A549 (cell line): ENCODE data around the gene GRIK2. TPM values are rescaled to one million over a fixed set of nuclear protein-coding genes. Genes with fewer than 3 reads are reported as not detected.

ENCODE experiments used
- ATAC-seq, 2 experiments: fragments of 200-7000 bp in 1 of 2; fragments of >200 bp in 1 of 2; cut with Nextera tagmentation in 1 of 2; cut with Tn5 transposase in 1 of 2; 3 replicates each; pipeline versions ENCODE4 v1.8.0 to v1.9.1; 2018 to 2020; ENCODE audit warnings: mild to moderate bottlenecking in 1 of 2, moderate library complexity in 1 of 2
- CTCF ChIA-PET: fragments of 300-600 bp; sonication (Branson Sonifier 250); formaldehyde crosslinking; extraction: SDS; loops from one replicate; lab custom pipeline; 2021; ENCODE audit warnings: antibody characterized with exemption, inconsistent platforms; lab: Yijun Ruan, JAX
- POLR2A ChIA-PET: fragments of 350-600 bp; formaldehyde crosslinking; extraction: SDS; loops from one replicate; lab custom pipeline; 2021; ENCODE audit warnings: antibody characterized with exemption, inconsistent platforms; lab: Yijun Ruan, JAX
- DNase-seq, 2 experiments: peaks; one replicate each; pipeline versions ENCODE4 v3.0.0 to v3.0.0-alpha.2; 2011 to 2016; ENCODE audit warnings: low read depth in 1 of 2, low spot score in 1 of 2
- FAIRE-seq: peaks from 2 replicates; lab custom pipeline; 2011; peaks lifted over from hg19 to GRCh38; lab: Jason Lieb, UNC
- H3K27ac ChIP-seq, 2 experiments: fragments of >200 bp; sonication (Bioruptor Twin); formaldehyde crosslinking; 3 replicates each; pipeline ENCODE4 v1.5.1; 2016 to 2017
- H3K4me1 ChIP-seq: fragments of >200 bp; sonication (Bioruptor Twin); formaldehyde crosslinking; 3 replicates; pipeline ENCODE4 v1.6.1; 2016
- H3K4me2 ChIP-seq: fragments of >200 bp; sonication (Bioruptor Twin); formaldehyde crosslinking; 3 replicates; pipeline ENCODE4 v1.6.1; 2016
- H3K4me3 ChIP-seq: fragments of >200 bp; sonication (Bioruptor Twin); formaldehyde crosslinking; 3 replicates; pipeline ENCODE4 v1.5.1; 2016
- H3K9me3 ChIP-seq: fragments of >200 bp; sonication (Bioruptor Twin); formaldehyde crosslinking; 3 replicates; pipeline ENCODE4 v1.6.1; 2016
- BHLHE40 ChIP-seq: IDR thresholded peaks from 2 replicates; pipeline ENCODE4 v1.6.1; 2012; ENCODE audit warnings: low read depth, low read length, inconsistent platforms
- CHD2 ChIP-seq: fragments of 150-350 bp; IDR thresholded peaks from 2 replicates; pipeline ENCODE4 v1.6.1; 2014; ENCODE audit warnings: low read length; ENCODE audit not compliant: partially characterized antibody
- FOSL2 ChIP-seq, 2 experiments: fragments of 450-650 bp in 1 of 2; fragments of >200 bp in 1 of 2; sonication (Bioruptor Twin) in 1 of 2; formaldehyde crosslinking; IDR thresholded peaks; 2 replicates each; pipeline versions ENCODE4 v1.5.0 to v1.6.1; 2016 to 2020; ENCODE audit warnings: mild to moderate bottlenecking in 1 of 2, moderate library complexity in 1 of 2
- HDAC2 ChIP-seq: fragments of 200-600 bp; sonication (generic); IDR thresholded peaks from 2 replicates; pipeline ENCODE4 v1.6.1; 2016
- HOXA7 ChIP-seq: fragments of 250-450 bp; sonication (Bioruptor Pico); IDR thresholded peaks from 2 replicates; pipeline ENCODE4 v1.5.0; 2020; ENCODE audit warnings: mild to moderate bottlenecking, moderate library complexity
- HOXB13 ChIP-seq: fragments of 250-450 bp; sonication (Bioruptor Pico); IDR thresholded peaks from 2 replicates; pipeline ENCODE4 v1.5.0; 2020; ENCODE audit warnings: low read depth, mild to moderate bottlenecking, moderate library complexity
- JUN ChIP-seq, 2 experiments: fragments of >200 bp; sonication (Bioruptor Twin); formaldehyde crosslinking; IDR thresholded peaks; 2 replicates in 1 of 2; 3 replicates in 1 of 2; pipeline ENCODE4 v1.6.1; 2016 to 2017
- KDM1A ChIP-seq: fragments of 200-600 bp; sonication (generic); IDR thresholded peaks from 2 replicates; pipeline ENCODE4 v1.6.1; 2016; ENCODE audit warnings: low read depth, mild to moderate bottlenecking
- KDM5A ChIP-seq: fragments of 200-600 bp; sonication (generic); IDR thresholded peaks from 2 replicates; pipeline ENCODE4 v1.6.1; 2016; ENCODE audit warnings: antibody characterized with exemption, mild to moderate bottlenecking
- MYC ChIP-seq: IDR thresholded peaks from 2 replicates; pipeline ENCODE4 v1.6.1; 2012; ENCODE audit warnings: mild to moderate bottlenecking, inconsistent platforms, low read length, improper control_type of control experiment, borderline replicate concordance
- NFE2L2 ChIP-seq: fragments of 150-350 bp; conservative IDR thresholded peaks from 2 replicates; pipeline ENCODE4 v1.6.1; 2014; ENCODE audit warnings: low read length
- NPAS2 ChIP-seq: fragments of 250-450 bp; sonication (Bioruptor Pico); IDR thresholded peaks from 2 replicates; pipeline ENCODE4 v1.8.0; 2022; ENCODE audit warnings: mild to moderate bottlenecking, moderate library complexity, borderline replicate concordance
- POLR2AphosphoS2 ChIP-seq: conservative IDR thresholded peaks from 2 replicates; pipeline ENCODE4 v1.6.1; 2012; ENCODE audit warnings: low read length, improper control_type of control experiment, inconsistent platforms
- RAD21 ChIP-seq, 2 experiments: fragments of >200 bp in 1 of 2; sonication (Bioruptor Twin) in 1 of 2; formaldehyde crosslinking in 1 of 2; IDR thresholded peaks in 1 of 2; conservative IDR thresholded peaks in 1 of 2; 2 replicates in 1 of 2; 3 replicates in 1 of 2; pipeline ENCODE4 v1.6.1; 2012 to 2018; ENCODE audit warnings: inconsistent platforms in 1 of 2
- RCOR1 ChIP-seq: fragments of 150-350 bp; IDR thresholded peaks from 2 replicates; pipeline ENCODE4 v1.6.1; 2014; ENCODE audit warnings: antibody characterized with exemption, low read length, low read depth
- RNF2 ChIP-seq: fragments of 200-600 bp; sonication (generic); IDR thresholded peaks from 2 replicates; pipeline ENCODE4 v1.6.1; 2016; ENCODE audit warnings: low read depth, mild to moderate bottlenecking, antibody characterized with exemption, moderate library complexity, borderline replicate concordance
- SMC3 ChIP-seq: fragments of >200 bp; sonication (Bioruptor Twin); formaldehyde crosslinking; IDR thresholded peaks from 3 replicates; pipeline ENCODE4 v1.6.1; 2018; ENCODE audit warnings: inconsistent platforms
- TFCP2L1 ChIP-seq: fragments of 250-450 bp; sonication (Bioruptor Pico); IDR thresholded peaks from 2 replicates; pipeline ENCODE4 v1.5.0; 2021; ENCODE audit warnings: mild to moderate bottlenecking
- ZC3H11A ChIP-seq: fragments of 450-650 bp; IDR thresholded peaks from 2 replicates; pipeline ENCODE4 v1.6.1; 2014; ENCODE audit warnings: antibody characterized with exemption, mild to moderate bottlenecking
- ZFP36 ChIP-seq: fragments of 450-650 bp; IDR thresholded peaks from 2 replicates; pipeline ENCODE4 v1.6.1; 2014; ENCODE audit warnings: borderline replicate concordance; ENCODE audit not compliant: partially characterized antibody
- WGBS: methylation state at CpG from one replicate; pipeline ENCODE4 v1.1.6; 2017; ENCODE audit errors: missing lambda C conversion rate; 5-methylcytosine and 5-hydroxymethylcytosine counted together
- polyA plus RNA-seq, 4 experiments: library from polyadenylated mRNA; depleted of rRNA in 3 of 4; stranded (reverse); fragments of >200 nt; fragmentation: RNase III in 1 of 4; extraction: RNeasy Plus Mini Kit Qiagen cat#74134 plus additional on column Dnase treatment in 1 of 4; gene quantifications; 2 replicates in 3 of 4; 3 replicates in 1 of 4; pipeline ENCODE4 v1.2.3, GENCODE V29; 2011 to 2017
- TF ChIP-seq, protein P1 (sequence below): IDR thresholded peaks from 2 replicates; pipeline ENCODE4 v1.6.1; 2012; ENCODE audit warnings: low read depth, borderline replicate concordance
- TF ChIP-seq, protein P2 (sequence below): fragments of >200 bp; sonication (Bioruptor Twin); formaldehyde crosslinking; IDR thresholded peaks from 3 replicates; pipeline ENCODE4 v1.6.1; 2016
- TF ChIP-seq, protein P3 (sequence below): IDR thresholded peaks from 2 replicates; pipeline ENCODE4 v1.6.1; 2012
- TF ChIP-seq, protein P4 (sequence below): fragments of 250-450 bp; sonication (Bioruptor Pico); IDR thresholded peaks from 2 replicates; pipeline ENCODE4 v1.5.0; 2021; ENCODE audit warnings: mild to moderate bottlenecking, moderate library complexity, borderline replicate concordance
- TF ChIP-seq, protein P5 (sequence below): fragments of 450-650 bp; IDR thresholded peaks from 2 replicates; pipeline ENCODE4 v1.6.1; 2014; ENCODE audit warnings: antibody characterized with exemption
- TF ChIP-seq, protein P6 (sequence below): fragments of 200-600 bp; sonication (generic); IDR thresholded peaks from 2 replicates; pipeline ENCODE4 v1.6.1; 2016; ENCODE audit warnings: antibody characterized with exemption, mild to moderate bottlenecking, moderate library complexity

GRIK2 gene
- polyA plus RNA-seq, 2 of the 4 experiments (the other 2 are of a cell fraction), result 0.56 to 0.65 TPM

DNA sequence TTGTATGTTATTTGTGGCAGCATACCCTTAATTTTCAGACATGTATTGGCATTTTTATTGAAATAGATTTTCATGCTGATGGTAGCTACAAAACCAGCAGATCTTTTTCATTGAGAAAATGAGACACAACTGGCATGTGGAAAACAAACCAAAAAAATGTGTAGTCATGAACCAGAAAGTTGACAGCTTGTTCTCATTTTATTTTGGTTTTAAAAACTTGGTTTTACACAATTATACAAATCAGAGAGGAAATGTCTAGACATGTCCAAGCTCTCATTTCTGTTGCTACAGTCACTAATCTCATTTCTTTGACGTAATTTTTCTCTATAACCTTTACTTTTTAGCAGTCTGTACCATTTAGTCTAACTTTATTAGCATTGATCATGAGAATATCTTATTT is 85.4 kb downstream of the GRIK2 start:
- POLR2A ChIA-PET, result interaction anchor here (0.6 kb wide), 1 partner anchor 1405 kb away, joined by 5 read pairs; no protein-coding TSS in a partner anchor
- Histone ChIP-seq H3K4me1 (no peaks in the 10 kb centered on the region), H3K9me3 (no peaks in the 10 kb centered on the region), H3K4me3 (no peak overlapping the region), H3K27ac (no peak overlapping the region), H3K4me2 (no peak overlapping the region)
- CTCF ChIA-PET, result no interaction called here
- DNase-seq (no peak), FAIRE-seq (no peak), ATAC-seq (no peak)
- no peak for TF ChIP-seq RCOR1
- no peak for TF ChIP-seq NFE2L2
- TF ChIP-seq RAD21 (conservative IDR thresholded peaks at IDR 0.05 in 1 of 2, IDR thresholded peaks at IDR 0.05 in 1 of 2), result no peak
- TF ChIP-seq, protein P1, sequence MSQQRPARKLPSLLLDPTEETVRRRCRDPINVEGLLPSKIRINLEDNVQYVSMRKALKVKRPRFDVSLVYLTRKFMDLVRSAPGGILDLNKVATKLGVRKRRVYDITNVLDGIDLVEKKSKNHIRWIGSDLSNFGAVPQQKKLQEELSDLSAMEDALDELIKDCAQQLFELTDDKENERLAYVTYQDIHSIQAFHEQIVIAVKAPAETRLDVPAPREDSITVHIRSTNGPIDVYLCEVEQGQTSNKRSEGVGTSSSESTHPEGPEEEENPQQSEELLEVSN, result no peak
- no peak for TF ChIP-seq RNF2
- TF ChIP-seq BHLHE40, result no peak
- WGBS, result 19% methylated on average over 1 of the region's 1 CpG

DNA sequence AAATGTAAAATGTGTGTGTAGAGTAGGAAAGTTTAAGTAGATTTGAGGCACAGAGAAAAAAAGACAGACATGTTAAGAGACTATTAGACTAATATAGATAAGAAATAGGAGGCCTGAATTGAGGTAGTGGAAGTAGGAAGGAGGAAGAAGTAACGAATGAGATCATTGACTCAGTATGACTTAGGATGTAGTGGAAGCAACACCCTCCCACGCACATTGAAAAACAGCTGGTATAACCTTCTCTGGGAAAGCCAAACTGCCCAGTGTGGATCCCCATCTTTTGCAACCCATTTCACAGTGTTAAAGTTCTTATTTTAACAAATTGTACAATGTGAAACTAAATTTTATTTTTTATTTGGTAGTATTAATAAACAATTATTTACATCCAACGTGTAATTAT is 89.1 kb downstream of the GRIK2 start:
- POLR2A ChIA-PET, result no interaction called here
- WGBS, result 37% methylated on average over 3 of the region's 3 CpGs
- no peak overlapping the region for H3K4me3 ChIP-seq
- FAIRE-seq (no peak), DNase-seq (no peak), ATAC-seq (no peak)
- H3K27ac ChIP-seq, result no peak overlapping the region
- CTCF ChIA-PET, result no interaction called here
- no peak overlapping the region for H3K4me2 ChIP-seq
- H3K9me3 ChIP-seq, result no peaks in the 10 kb centered on the region
- H3K4me1 ChIP-seq, result no peaks in the 10 kb centered on the region
- TF ChIP-seq MYC (no peak), ZC3H11A (no peak), KDM5A (no peak), JUN (IDR thresholded peaks at IDR 0.05) (no peak), NPAS2 (CRISPR knock-in tag) (no peak), CHD2 (no peak)

DNA sequence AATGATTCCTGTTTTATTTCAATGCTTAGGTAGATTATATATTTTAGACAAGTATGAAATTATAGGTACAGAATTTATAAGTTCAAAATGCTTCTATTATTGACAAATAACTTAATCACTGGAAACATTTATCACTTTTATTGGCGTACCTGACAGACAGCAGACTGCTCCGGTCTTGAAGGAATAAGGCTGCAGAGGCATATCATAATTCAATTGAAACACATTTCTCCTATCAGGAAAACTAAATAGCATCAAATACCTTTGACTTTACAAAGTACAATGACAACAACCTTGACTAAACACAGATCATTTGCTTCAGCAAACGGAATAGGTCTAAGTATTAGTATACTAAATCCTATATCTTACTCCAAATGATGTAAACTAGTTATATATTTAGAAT is 91.3 kb downstream of the GRIK2 start:
- ChIA-PET POLR2A (no interaction called here), CTCF (no interaction called here)
- Histone ChIP-seq H3K9me3 (no peaks in the 10 kb centered on the region), H3K4me3 (no peak overlapping the region), H3K4me1 (no peaks in the 10 kb centered on the region), H3K27ac (no peak overlapping the region), H3K4me2 (no peak overlapping the region)
- DNase-seq (no peak), FAIRE-seq (no peak), ATAC-seq (no peak)
- WGBS, result 42% methylated on average over 3 of the region's 3 CpGs
- TF ChIP-seq HOXB13 (CRISPR knock-in tag), result no peak
- no peak for TF ChIP-seq RAD21 (conservative IDR thresholded peaks at IDR 0.05 in 1 of 2, IDR thresholded peaks at IDR 0.05 in 1 of 2)
- TF ChIP-seq ZFP36, result no peak
- no peak for TF ChIP-seq FOSL2 (IDR thresholded peaks at IDR 0.05)
- no peak for TF ChIP-seq FOSL2 (CRISPR knock-in tag; IDR thresholded peaks at IDR 0.05)
- no peak for TF ChIP-seq ZC3H11A
- TF ChIP-seq RNF2, result no peak
- TF ChIP-seq, protein P2, sequence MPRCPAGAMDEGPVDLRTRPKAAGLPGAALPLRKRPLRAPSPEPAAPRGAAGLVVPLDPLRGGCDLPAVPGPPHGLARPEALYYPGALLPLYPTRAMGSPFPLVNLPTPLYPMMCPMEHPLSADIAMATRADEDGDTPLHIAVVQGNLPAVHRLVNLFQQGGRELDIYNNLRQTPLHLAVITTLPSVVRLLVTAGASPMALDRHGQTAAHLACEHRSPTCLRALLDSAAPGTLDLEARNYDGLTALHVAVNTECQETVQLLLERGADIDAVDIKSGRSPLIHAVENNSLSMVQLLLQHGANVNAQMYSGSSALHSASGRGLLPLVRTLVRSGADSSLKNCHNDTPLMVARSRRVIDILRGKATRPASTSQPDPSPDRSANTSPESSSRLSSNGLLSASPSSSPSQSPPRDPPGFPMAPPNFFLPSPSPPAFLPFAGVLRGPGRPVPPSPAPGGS, result no peak
- TF ChIP-seq HOXA7 (CRISPR knock-in tag), result no peak
- TF ChIP-seq RCOR1, result no peak
- no peak for TF ChIP-seq KDM1A
- TF ChIP-seq, protein P3, sequence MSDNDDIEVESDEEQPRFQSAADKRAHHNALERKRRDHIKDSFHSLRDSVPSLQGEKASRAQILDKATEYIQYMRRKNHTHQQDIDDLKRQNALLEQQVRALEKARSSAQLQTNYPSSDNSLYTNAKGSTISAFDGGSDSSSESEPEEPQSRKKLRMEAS, result no peak
- no peak for TF ChIP-seq POLR2AphosphoS2
- no peak for TF ChIP-seq SMC3
- no peak for TF ChIP-seq TFCP2L1
- TF ChIP-seq, protein P4, sequence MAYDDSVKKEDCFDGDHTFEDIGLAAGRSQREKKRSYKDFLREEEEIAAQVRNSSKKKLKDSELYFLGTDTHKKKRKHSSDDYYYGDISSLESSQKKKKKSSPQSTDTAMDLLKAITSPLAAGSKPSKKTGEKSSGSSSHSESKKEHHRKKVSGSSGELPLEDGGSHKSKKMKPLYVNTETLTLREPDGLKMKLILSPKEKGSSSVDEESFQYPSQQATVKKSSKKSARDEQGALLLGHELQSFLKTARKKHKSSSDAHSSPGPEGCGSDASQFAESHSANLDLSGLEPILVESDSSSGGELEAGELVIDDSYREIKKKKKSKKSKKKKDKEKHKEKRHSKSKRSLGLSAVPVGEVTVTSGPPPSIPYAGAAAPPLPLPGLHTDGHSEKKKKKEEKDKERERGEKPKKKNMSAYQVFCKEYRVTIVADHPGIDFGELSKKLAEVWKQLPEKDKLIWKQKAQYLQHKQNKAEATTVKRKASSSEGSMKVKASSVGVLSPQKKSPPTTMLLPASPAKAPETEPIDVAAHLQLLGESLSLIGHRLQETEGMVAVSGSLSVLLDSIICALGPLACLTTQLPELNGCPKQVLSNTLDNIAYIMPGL, result no peak
- TF ChIP-seq, protein P5, sequence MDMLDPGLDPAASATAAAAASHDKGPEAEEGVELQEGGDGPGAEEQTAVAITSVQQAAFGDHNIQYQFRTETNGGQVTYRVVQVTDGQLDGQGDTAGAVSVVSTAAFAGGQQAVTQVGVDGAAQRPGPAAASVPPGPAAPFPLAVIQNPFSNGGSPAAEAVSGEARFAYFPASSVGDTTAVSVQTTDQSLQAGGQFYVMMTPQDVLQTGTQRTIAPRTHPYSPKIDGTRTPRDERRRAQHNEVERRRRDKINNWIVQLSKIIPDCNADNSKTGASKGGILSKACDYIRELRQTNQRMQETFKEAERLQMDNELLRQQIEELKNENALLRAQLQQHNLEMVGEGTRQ, result no peak
- no peak for TF ChIP-seq HDAC2
- TF ChIP-seq, protein P6, sequence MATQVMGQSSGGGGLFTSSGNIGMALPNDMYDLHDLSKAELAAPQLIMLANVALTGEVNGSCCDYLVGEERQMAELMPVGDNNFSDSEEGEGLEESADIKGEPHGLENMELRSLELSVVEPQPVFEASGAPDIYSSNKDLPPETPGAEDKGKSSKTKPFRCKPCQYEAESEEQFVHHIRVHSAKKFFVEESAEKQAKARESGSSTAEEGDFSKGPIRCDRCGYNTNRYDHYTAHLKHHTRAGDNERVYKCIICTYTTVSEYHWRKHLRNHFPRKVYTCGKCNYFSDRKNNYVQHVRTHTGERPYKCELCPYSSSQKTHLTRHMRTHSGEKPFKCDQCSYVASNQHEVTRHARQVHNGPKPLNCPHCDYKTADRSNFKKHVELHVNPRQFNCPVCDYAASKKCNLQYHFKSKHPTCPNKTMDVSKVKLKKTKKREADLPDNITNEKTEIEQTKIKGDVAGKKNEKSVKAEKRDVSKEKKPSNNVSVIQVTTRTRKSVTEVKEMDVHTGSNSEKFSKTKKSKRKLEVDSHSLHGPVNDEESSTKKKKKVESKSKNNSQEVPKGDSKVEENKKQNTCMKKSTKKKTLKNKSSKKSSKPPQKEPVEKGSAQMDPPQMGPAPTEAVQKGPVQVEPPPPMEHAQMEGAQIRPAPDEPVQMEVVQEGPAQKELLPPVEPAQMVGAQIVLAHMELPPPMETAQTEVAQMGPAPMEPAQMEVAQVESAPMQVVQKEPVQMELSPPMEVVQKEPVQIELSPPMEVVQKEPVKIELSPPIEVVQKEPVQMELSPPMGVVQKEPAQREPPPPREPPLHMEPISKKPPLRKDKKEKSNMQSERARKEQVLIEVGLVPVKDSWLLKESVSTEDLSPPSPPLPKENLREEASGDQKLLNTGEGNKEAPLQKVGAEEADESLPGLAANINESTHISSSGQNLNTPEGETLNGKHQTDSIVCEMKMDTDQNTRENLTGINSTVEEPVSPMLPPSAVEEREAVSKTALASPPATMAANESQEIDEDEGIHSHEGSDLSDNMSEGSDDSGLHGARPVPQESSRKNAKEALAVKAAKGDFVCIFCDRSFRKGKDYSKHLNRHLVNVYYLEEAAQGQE, result no peak
